Hepatocyte (in vitro differentiated cells): ENCODE measurements around the gene OR56B1. TPM values are rescaled to one million over a fixed set of nuclear protein-coding genes. Genes with fewer than 3 reads are reported as not detected.

ENCODE experiments used
- DNase-seq: peaks from one replicate; pipeline ENCODE4 v3.0.0-alpha.2; 2016; ENCODE audit warnings: low spot score
- H2AFZ ChIP-seq: fragments of 200-600 bp; sonication (generic); 2 replicates; pipeline ENCODE4 v1.6.0; 2016; ENCODE audit warnings: antibody characterized with exemption, mild to moderate bottlenecking
- H3K27ac ChIP-seq: fragments of 200-600 bp; sonication (generic); 2 replicates; pipeline ENCODE4 v1.5.1; 2016; ENCODE audit warnings: mild to moderate bottlenecking
- H3K27me3 ChIP-seq: fragments of 200-600 bp; sonication (generic); 2 replicates; pipeline ENCODE4 v1.6.1; 2016
- H3K36me3 ChIP-seq: fragments of 200-600 bp; sonication (generic); replicated peaks from 2 replicates; pipeline ENCODE4 v1.5.1; 2016; ENCODE audit warnings: low read depth; ENCODE audit not compliant: insufficient read depth
- H3K4me1 ChIP-seq: fragments of 200-600 bp; sonication (generic); 2 replicates; pipeline ENCODE4 v1.5.1; 2016; ENCODE audit warnings: mild to moderate bottlenecking, moderate library complexity; ENCODE audit not compliant: insufficient read depth
- H3K4me2 ChIP-seq: fragments of 200-600 bp; sonication (generic); 2 replicates; pipeline ENCODE4 v1.6.0; 2016
- H3K4me3 ChIP-seq: fragments of 200-600 bp; sonication (generic); 2 replicates; pipeline ENCODE4 v1.5.1; 2016; ENCODE audit warnings: mild to moderate bottlenecking
- H3K79me2 ChIP-seq: fragments of 200-600 bp; sonication (generic); 2 replicates; pipeline ENCODE4 v1.6.0; 2017; ENCODE audit warnings: mild to moderate bottlenecking
- H3K9me2 ChIP-seq: fragments of 200-600 bp; sonication (generic); replicated peaks from 2 replicates; pipeline ENCODE4 v1.6.0; 2017; ENCODE audit warnings: mild to moderate bottlenecking; ENCODE audit not compliant: insufficient read depth
- H3K9me3 ChIP-seq: fragments of 200-600 bp; sonication (generic); 2 replicates; pipeline ENCODE4 v1.5.1; 2016; ENCODE audit warnings: low read depth, mild to moderate bottlenecking
- H4K20me1 ChIP-seq: fragments of 200-600 bp; sonication (generic); 2 replicates; pipeline ENCODE4 v1.6.0; 2016; ENCODE audit warnings: mild to moderate bottlenecking; ENCODE audit not compliant: insufficient read depth, poor library complexity, severe bottlenecking
- CTCF ChIP-seq: fragments of 200-600 bp; sonication (generic); IDR thresholded peaks from 2 replicates; pipeline ENCODE4 v1.5.1; 2016; ENCODE audit warnings: antibody characterized with exemption, mild to moderate bottlenecking; ENCODE audit not compliant: poor library complexity
- EZH2 ChIP-seq: fragments of 200-600 bp; sonication (generic); IDR thresholded peaks from 2 replicates; pipeline ENCODE4 v1.6.1; 2016; ENCODE audit warnings: antibody characterized with exemption, mild to moderate bottlenecking, borderline replicate concordance
- EZH2phosphoT487 ChIP-seq: fragments of 200-600 bp; sonication (generic); IDR thresholded peaks from one replicate; pipeline ENCODE4 v1.6.1; 2018; ENCODE audit warnings: antibody characterized with exemption, mild to moderate bottlenecking, low read depth, moderate library complexity; ENCODE audit not compliant: unreplicated experiment, severe bottlenecking
- WGBS: methylation state at CpG from one replicate; pipeline ENCODE4 v1.1.6; 2016; ENCODE audit warnings: low lambda C conversion rate; ENCODE audit errors: missing lambda C conversion rate; 5-methylcytosine and 5-hydroxymethylcytosine counted together
- polyA plus RNA-seq: library from polyadenylated mRNA; unstranded; fragments of >200 nt; fragmentation: Nextera tagmentation; extraction: Ambion mirVana; gene quantifications from 2 replicates; pipeline ENCODE4 v1.2.1, GENCODE V29; 2016
- total RNA-seq: library from RNA; depleted of rRNA; stranded (reverse); fragments of >200 nt; gene quantifications from 2 replicates; pipeline ENCODE4 v1.2.3, GENCODE V29; 2014

OR56B1 gene
- total and polyA plus RNA-seq, 2 experiments from 2014 or later: not detected

DNA sequence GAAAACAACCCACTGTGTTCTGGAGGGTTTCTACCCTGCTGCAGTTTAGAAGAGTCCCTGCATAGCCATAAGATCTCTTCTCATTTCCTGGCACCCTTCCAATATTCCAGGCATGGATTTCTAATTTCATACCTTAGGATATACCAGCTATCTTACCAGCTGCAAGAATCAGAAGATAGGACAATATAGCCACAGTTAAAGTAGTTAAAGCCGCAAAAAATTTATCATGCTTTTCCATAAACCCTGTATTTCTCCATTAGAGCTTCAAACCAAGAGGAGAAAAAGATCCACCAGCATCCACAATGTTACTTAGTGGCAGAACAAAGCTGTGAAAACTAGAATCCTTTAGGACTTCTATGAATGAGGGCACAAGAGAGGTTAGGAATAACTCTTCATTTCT lies 8.6 kb upstream of the OR56B1 start:
- no peaks in the 10 kb centered on the region for H3K79me2 ChIP-seq
- TF ChIP-seq EZH2 (no peak), EZH2phosphoT487 (no peak), CTCF (no peak)
- no peak overlapping the region for H3K4me2 ChIP-seq
- H3K4me3 ChIP-seq: no peak overlapping the region
- H3K9me2 ChIP-seq: no peaks in the 10 kb centered on the region
- H2AFZ ChIP-seq: no peak overlapping the region
- H3K9me3 ChIP-seq: no peaks in the 10 kb centered on the region
- H3K4me1 ChIP-seq: no peaks in the 10 kb centered on the region
- no peaks in the 10 kb centered on the region for H3K27me3 ChIP-seq
- no peak for DNase-seq
- WGBS: 83% methylated on average over 1 of the region's 1 CpG
- H4K20me1 ChIP-seq: no peaks in the 10 kb centered on the region
- H3K36me3 ChIP-seq: no peaks in the 10 kb centered on the region
- H3K27ac ChIP-seq: no peak overlapping the region

- Histone ChIP-seq H4K20me1 (no peaks in the 10 kb centered on the region), H3K27me3 (no peaks in the 10 kb centered on the region), H3K79me2 (no peaks in the 10 kb centered on the region), H2AFZ (no peak overlapping the region), H3K27ac (no peak overlapping the region), H3K4me3 (no peak overlapping the region), H3K4me1 (no peaks in the 10 kb centered on the region), H3K4me2 (no peak overlapping the region), H3K9me3 (no peaks in the 10 kb centered on the region), H3K36me3 (no peaks in the 10 kb centered on the region), H3K9me2 (no peaks in the 10 kb centered on the region)
- DNase-seq: no peak
- TF ChIP-seq CTCF (no peak), EZH2 (no peak), EZH2phosphoT487 (no peak)
Measured at GRCh38 chr11:5737091-5737490, 843 bp downstream of the OR56B1 start.

DNA sequence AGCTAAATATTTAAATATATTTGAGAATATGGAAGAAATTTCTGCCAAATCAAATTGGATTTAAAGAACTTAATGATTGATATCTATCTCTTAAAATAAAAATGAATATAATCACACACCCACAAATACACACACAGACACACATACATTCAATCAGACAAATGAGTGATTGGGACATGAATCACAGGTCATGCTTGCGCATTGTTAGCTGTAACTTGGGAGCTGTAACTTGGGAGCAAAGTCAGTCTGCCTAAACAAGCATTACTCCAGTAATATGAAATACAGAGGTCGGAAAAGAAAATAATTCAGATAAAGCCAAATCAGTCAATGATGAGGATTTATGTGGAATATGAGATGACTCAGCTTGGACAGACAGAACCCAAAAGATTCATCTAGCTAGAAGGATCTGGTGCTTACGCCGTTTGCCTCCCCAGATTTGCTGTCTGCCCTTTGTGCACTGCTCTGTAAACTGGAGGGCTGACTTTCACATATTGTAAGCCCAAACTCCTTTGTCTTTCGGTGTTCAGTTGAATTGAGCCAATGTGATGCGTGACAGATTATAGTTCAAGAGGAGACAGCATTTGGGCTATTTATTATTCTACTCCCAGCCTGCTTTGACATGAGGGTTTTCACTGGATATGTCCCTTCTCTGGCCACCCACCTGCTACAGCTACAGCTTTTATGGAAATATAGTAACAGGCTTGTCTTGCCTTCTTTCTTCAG lies 1.6 kb downstream of the OR56B1 start:
- Histone ChIP-seq H3K27ac (no peak overlapping the region), H3K4me1 (no peaks in the 10 kb centered on the region), H3K27me3 (no peaks in the 10 kb centered on the region), H3K4me3 (no peak overlapping the region), H3K9me2 (no peaks in the 10 kb centered on the region), H3K4me2 (no peak overlapping the region), H3K36me3 (no peaks in the 10 kb centered on the region), H2AFZ (no peak overlapping the region), H3K79me2 (no peaks in the 10 kb centered on the region), H3K9me3 (no peaks in the 10 kb centered on the region), H4K20me1 (no peaks in the 10 kb centered on the region)
- TF ChIP-seq CTCF (no peak), EZH2phosphoT487 (no peak), EZH2 (no peak)
- WGBS: 89% methylated on average over 6 of the region's 6 CpGs
- DNase-seq: no peak
